Metanephros (tissue), 1 donor: ENCODE measurements around the gene ARHGDIA. TPM values are rescaled to one million over a fixed set of nuclear protein-coding genes. Genes with fewer than 3 reads are reported as not detected.

Source experiments
- total RNA-seq: library from RNA; depleted of rRNA; stranded (reverse); fragments of >200 nt; gene quantifications from one replicate; pipeline ENCODE4 v1.2.3, GENCODE V29; 2014

Gene ARHGDIA
- total RNA-seq, result 113 TPM

GRCh38 chr17:81870981-81871386 lies at the start of gene ARHGDIA:
TSS of gene ARHGDIA (minus strand) at chr17:81871337. CDS start at chr17:81869930, 1,407 bp downstream.

DNA sequence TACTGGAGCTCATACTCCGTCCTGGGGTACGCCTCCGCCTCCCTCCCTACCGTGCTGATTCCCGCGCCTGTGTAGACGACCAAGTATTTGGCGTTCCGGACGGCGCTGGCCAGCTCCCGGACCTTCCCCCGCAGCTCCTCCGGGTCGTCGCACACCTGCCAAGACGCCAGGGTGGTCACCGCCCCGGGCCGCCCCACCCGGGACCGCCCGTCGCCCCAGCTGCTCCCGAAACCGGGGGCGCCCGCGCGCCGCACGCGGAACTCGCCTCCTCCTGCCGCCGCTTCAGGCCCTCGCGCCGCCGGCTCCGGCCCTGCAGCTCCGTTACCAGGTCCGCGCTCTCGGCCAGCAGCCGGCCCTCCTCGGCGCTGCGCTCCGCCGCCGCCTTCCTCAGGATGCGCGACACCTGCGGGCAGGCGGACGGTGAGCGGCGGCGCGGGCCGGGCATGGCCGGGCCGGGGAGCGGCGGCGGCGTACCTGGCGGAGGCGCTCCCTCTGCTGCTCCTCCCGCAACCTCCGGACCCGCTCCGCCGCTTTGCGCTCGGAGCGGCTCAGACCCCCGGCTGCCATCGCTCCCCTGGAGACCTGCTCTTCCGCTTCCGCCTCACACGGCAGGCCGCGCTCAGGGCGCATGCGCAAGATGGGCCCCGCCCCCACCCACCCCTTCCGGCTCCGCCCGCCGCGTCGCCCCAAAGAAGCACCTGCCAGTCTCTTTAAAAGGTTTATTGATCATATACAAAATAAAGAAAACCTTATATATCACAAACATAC lies 46.6 kb upstream of the ARHGDIA start, which contains the start of gene SIRT7:
Gene SIRT7, minus strand, starts transcription at position 612 of the 768 bp plus-strand sequence. Its CDS starts 45 bp downstream, at position 567.

GRCh38 chr17:81911277-81911961 lies 40.3 kb upstream of the ARHGDIA start, which contains the start of gene PCYT2:
TSS of gene PCYT2 (minus strand) at chr17:81911399. CDS start at chr17:81911355, 44 bp downstream.

DNA sequence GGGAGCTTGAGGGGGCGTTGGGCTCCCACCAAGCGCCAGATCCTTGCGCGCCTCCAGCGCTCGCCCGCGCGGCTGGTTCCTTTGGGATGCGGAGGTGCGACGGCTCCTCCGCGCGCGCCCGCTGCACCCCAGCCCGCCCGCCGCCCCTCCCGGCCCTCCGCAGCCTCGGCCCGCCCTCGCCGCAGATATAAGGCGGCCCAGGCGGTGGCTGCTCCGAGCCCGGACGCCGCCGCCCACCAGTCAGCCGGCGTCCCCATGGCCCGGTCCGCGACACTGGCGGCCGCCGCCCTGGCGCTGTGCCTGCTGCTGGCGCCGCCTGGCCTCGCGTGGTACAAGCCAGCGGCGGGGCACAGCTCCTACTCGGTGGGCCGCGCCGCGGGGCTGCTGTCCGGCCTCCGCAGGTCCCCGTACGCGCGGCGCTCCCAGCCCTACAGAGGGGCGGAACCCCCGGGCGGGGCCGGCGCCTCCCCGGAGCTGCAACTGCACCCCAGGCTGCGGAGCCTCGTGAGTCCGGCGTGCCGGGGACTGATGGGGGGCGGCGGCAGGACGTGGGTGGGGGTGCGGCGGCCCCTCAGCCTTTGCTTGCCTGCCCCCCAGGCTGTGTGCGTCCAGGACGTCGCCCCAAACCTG lies 31.0 kb upstream of the ARHGDIA start, which contains the start of gene NPB:
Gene NPB, plus strand, starts transcription at position 216 of the 630 bp plus-strand sequence. Its CDS starts 40 bp downstream, at position 256.

DNA sequence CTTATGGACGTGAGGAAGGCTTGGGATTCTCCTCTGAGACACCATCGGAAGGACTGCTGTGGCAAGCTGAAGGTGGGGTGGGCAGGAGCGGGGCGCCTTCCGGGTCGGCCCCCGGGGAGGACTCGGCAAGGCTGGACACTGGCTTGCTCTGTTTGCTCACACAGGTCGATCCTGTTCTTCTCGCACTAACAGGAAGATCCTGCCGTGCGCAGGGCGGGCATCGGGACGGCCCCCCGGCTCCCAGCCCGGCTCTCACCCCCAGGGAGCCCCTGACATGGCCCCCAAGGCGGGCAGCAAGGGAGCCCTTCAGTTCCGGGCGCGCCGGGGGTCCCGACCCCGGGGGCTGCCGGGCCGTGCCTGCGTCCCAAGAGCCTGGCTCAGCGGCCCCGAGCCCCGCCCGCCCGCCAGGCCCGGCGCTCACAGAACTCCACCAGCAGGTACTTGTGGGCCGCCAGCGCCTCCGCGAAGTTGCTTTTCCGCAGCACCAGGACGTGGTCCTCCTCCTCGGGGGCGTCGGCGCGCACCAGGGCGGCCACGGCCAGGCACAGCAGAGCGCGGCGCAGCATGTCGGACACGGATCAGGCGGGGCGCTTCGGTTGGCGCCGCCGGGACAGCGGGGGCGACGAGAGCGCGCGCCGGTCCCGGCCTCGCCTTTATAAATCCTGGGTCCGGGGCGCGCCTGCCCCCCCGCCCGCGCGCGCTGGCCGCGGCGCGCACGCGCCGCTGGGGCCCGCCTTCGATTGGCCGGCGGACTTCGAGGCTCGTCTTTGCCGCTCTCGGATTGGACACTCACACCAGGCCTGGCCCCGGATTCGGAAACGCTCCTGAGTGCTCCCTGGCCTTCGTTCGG lies 11.0 kb downstream of the ARHGDIA start, which contains the start of gene P4HB:
Gene P4HB, minus strand, starts transcription at position 630 of the 850 bp plus-strand sequence. Its CDS starts 64 bp downstream, at position 566.

GRCh38 chr17:81834831-81835267 lies 36.3 kb downstream of the ARHGDIA start, which contains the start of gene PPP1R27:
TSS of gene PPP1R27 (minus strand) at chr17:81835050. CDS start at chr17:81834953, 97 bp downstream.

DNA sequence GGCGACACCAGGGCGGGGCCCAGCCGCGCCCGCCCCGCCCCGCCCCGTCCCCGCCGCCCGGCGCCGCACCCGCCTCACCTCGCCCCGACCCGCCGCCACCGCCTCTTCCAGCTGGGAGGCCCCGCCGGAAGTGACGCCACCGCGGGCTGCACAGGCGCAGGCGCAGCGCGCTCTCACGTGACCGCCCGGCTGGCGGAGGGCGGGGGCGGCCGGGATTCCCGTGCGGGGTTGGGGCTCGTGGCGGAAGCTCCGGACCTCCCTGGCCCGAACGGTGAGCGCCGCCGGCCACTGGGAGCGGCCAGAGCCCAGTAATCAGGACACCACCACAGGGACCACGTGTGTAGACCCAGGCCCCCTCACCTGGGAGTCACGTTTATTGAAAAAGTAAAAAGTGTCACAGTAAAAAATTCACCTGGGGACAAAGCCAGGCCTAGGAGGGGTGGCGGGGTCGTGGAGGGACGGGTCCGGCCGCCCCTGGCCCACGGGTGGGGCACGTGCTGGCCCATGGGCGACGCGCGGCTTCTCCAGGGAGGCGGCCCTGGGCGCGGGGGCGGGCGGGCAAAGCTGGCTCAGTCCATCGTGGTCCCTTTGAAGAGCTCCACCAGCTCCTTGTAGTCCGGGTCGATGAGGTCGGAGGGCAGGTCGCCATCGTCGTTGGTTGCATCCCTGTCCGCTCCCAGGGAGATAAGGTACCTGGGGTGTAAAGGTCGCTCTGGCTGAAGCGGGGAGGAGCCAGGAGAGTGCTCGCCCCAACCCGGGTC lies 37.8 kb downstream of the ARHGDIA start, which contains the start of gene MCRIP1:
Gene MCRIP1, minus strand, starts transcription at position 132 of the 761 bp plus-strand sequence. CDS start 8,785 bp downstream, outside the sequence.

Other genes starting within 250 kb of the ARHGDIA start
- 55.6 TPM for gene NPLOC4, start 234.2 kb downstream of the ARHGDIA start, total RNA-seq
- gene TSPAN10, start 234.1 kb downstream of the ARHGDIA start, total RNA-seq, result 3.9 TPM
- gene PDE6G, start 214.8 kb downstream of the ARHGDIA start, total RNA-seq, result 4.4 TPM
- 16.5 TPM for gene OXLD1, start 204.7 kb downstream of the ARHGDIA start, total RNA-seq
- 8.1 TPM for gene CCDC137, start 204.6 kb downstream of the ARHGDIA start, total RNA-seq
- 56.7 TPM for gene ARL16, start 187.5 kb downstream of the ARHGDIA start, total RNA-seq
- 82.9 TPM for gene HGS, start 187.3 kb downstream of the ARHGDIA start, total RNA-seq
- 23.5 TPM for gene MRPL12, start 168.0 kb downstream of the ARHGDIA start, total RNA-seq
- 15.3 TPM for gene SLC25A10, start 159.1 kb downstream of the ARHGDIA start, total RNA-seq
- gene GCGR, start 67.2 kb downstream of the ARHGDIA start, total RNA-seq, result 14.0 TPM
- gene MCRIP1, start 38.0 kb downstream of the ARHGDIA start, total RNA-seq, result 95.2 TPM
- 5.7 TPM for gene PPP1R27, start 36.3 kb downstream of the ARHGDIA start, total RNA-seq
- 276 TPM for gene P4HB, start 10.8 kb downstream of the ARHGDIA start, total RNA-seq
- 61.4 TPM for gene ALYREF, start 20.2 kb upstream of the ARHGDIA start, total RNA-seq
- 75.0 TPM for gene ANAPC11, start 20.4 kb upstream of the ARHGDIA start, total RNA-seq
- 1.3 TPM for gene NPB, start 30.9 kb upstream of the ARHGDIA start, total RNA-seq
- gene PCYT2, start 40.1 kb upstream of the ARHGDIA start, total RNA-seq, result 28.9 TPM
- gene SIRT7, start 46.8 kb upstream of the ARHGDIA start, total RNA-seq, result 10.6 TPM
- 12.2 TPM for gene MAFG, start 56.4 kb upstream of the ARHGDIA start, total RNA-seq
- 27.0 TPM for gene PYCR1, start 66.0 kb upstream of the ARHGDIA start, total RNA-seq
- gene MYADML2, start 75.9 kb upstream of the ARHGDIA start, total RNA-seq, result 8.3 TPM
- 2.6 TPM for gene NOTUM, start 89.8 kb upstream of the ARHGDIA start, total RNA-seq
- gene ASPSCR1, start 106.3 kb upstream of the ARHGDIA start, total RNA-seq, result 43.7 TPM
- gene CENPX, start 151.5 kb upstream of the ARHGDIA start, total RNA-seq, result 29.4 TPM
- 10.9 TPM for gene LRRC45, start 152.0 kb upstream of the ARHGDIA start, total RNA-seq
- gene RAC3, start 160.3 kb upstream of the ARHGDIA start, total RNA-seq, result 11.0 TPM
- gene DCXR, start 166.4 kb upstream of the ARHGDIA start, total RNA-seq, result 51.6 TPM
- 55.4 TPM for gene RFNG, start 180.5 kb upstream of the ARHGDIA start, total RNA-seq
- gene GPS1, start 180.6 kb upstream of the ARHGDIA start, total RNA-seq, result 112 TPM
- gene DUS1L, start 194.5 kb upstream of the ARHGDIA start, total RNA-seq, result 57.0 TPM
- 50.2 TPM for gene FASN, start 226.9 kb upstream of the ARHGDIA start, total RNA-seq